ENCODE measurements around the gene HOXD10.

HOXD10 gene

DNA sequence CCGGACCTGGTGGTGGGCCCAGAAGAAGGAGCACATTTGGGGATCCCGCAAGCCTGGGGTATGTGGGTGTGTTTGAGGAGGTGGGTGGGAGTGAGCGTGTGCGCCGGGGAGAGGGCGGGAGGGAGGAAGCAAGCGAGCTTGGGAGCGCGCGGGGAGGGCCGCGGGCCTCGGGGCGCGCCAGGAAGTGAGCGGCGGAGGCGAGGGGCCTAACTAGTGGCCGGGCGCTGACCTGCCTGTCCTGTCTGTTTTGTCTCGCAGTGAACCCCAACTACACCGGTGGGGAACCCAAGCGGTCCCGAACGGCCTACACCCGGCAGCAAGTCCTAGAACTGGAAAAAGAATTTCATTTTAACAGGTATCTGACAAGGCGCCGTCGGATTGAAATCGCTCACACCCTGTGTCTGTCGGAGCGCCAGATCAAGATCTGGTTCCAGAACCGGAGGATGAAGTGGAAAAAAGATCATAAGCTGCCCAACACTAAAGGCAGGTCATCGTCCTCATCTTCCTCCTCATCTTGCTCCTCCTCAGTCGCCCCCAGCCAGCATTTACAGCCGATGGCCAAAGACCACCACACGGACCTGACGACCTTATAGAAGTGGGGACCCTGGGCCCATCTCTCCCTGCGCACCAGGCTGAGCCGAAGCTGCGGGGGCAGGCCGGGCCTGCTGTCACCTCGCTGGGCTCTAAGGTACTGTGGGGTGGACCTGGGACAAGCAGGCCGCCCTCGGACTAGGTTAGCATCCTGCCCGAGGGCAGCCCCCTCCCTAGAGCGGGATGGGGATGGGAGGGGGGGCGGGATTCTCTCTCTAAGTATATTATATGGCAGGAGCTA is 36.0 kb downstream of the HOXD10 start:
- DNase-seq = no peak

DNA sequence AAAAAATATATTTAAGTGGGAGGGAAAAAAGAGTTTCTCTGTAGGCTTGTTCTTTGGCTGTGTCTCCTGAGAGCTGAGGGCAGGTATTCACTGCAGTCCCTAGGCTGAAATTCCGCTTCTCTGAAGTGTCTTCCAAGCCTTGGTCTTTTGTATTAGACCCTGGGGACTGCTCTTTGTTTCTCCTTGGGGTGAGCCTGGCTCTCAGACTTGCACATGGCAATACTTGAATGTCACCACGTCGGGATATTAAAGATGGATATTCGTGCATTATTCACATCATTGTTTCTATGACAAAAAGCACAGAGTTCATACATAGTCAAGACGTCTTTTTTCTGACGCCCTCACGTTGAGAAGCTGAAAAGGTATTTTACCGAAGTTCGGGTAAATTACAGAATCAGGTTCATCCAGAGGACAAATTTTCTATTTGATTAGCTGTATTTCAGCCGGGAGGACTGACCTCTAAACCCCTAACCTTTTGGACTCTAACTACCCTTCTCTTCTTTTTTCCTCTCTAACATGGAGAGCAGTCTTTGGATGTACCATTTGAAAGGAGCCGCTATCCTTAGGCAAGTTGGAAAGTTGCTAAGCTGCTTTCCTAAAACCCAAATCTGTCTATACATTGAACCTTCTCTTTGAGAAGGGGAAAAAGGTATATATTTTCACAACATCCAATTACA is 38.1 kb downstream of the HOXD10 start:
- DNase-seq = no peak

GRCh38 chr2:176155356-176156044 is 38.9 kb downstream of the HOXD10 start:
- no peak for DNase-seq

DNA sequence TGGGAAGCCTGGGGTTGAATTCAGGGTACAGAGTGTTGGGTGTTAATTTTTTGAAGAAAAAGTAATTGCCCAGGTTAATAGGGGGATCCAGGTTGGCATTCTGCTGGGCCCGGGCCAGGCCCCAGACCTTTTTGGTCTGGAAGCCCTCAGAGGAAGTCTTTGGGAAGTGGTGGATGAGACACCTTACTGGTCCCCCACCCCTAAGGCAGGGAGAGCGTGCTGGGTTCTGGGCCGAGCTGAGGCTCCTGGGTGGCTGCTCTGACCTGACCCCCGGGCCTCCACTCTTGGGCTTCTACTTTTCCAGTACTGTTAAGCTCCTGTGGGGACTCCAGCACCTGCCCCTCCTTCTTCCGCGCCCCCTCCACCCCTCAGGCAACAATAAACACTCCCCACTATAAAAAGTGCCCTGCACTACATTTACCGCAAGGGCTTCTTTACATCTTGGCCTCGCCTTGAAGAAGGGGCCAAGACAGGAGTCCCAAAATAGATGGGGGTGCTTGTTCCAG is 39.8 kb downstream of the HOXD10 start:
- no peak for DNase-seq

- DNase-seq = no peak
Measured at GRCh38 chr2:176156807-176157498, 40.4 kb downstream of the HOXD10 start, which contains the start of gene HOXD3. Gene HOXD3, plus strand, starts transcription at chr2:176157307. Its CDS starts 11,808 bp downstream, at chr2:176169115.

GRCh38 chr2:176157499-176158185 is 41.1 kb downstream of the HOXD10 start:
- no peak for DNase-seq

DNA sequence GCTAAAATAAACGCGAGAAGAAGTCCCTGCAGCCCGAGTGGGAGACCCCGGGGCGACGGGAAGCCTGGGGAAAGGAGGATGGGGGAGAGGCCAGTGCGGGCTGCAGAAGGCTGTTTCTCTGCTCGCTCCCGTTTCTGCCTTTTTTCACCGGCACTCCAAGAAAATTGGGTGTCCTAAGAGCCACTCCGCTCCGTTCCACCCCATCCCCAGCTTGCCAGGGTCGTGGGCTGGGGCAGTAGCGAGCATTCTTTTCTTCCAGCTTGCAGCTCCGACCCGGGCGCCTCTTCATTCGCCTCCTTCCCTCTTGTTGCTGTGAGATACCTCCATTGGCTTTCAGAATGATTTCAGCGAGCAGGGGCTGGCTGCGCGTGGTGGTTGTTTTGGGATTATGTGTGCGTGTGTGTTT is 41.6 kb downstream of the HOXD10 start:
- no peak for DNase-seq

DNA sequence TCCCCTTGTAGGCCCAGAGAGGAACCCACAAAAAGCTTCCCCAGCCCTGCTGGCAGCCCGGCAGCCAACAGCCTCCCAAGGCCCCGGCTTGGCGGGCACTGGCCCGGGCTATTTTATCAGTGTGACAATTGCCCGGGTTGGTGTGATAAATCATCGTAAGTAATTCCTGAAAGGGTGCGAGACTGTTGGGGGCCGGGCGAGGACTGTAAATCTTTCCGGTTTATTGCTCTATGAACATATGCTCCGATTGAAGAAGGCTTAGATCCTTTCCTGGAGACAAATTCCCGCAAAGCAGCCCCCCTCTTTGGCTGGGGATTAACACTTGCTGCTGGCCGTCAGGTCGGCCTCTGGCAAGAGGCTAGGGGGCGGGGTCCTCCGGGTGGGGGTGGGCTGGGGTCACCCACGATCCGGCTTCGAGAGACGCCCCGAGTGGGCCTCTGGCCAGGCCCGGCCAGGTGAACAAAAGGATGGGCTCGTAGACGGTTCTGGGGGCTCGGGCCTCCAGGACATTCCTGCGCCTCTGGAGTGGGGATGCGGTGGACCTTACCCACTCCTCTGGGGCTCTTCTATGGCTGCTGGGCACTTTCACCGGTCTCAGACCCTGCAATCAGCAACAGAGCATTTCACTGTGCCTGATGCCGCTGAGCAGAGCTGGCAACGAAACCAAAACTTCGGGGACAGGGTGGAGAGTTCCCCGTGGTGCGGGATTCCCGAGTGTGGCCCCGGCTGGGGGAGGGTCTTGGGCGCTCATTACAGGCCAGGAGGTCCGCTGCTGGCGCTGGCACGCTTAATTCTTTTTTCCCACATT is 42.5 kb downstream of the HOXD10 start:
- DNase-seq = no peak

- no peak for DNase-seq
Measured at GRCh38 chr2:176159663-176160250, 43.2 kb downstream of the HOXD10 start.

DNA sequence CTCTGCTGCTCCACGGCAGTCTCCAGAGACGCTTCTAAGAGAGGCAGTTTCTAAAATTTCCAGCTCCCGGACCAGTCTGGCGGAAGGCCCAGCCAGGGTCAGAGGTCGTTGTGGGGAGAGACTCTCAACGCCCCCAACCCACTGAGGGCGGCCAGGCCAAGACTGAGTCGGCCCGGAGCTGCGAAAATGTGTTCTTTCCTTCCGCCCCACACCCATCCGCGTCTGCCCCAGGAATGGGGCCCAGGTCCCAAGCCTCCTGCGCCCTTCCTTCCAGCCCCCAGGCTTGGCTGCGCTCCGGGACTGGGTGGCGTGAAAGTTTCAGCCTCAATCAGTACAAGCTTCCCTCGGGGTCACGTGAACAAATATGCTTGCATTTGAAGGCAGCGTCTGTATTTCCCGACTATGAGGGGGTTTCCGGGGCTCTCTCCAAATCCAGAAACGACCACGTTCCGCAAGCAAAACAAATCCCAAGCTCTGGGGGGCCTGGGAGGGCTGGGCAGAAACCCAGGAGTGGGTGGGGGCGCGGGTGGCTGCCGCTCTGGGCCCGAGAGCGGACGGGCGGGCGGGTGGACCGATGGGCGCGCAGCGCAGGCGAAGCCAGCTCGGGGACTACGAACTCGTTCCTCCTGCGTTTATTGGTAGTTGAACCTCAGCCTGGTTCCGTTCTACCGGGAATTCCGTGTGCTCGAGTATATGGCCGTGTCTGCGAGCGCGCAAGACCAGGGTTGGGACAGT is 43.8 kb downstream of the HOXD10 start:
- no peak for DNase-seq

- no peak for DNase-seq
Measured at GRCh38 chr2:176160986-176161824, 44.6 kb downstream of the HOXD10 start.

GRCh38 chr2:176161825-176162626 is 45.4 kb downstream of the HOXD10 start:
- no peak for DNase-seq

DNA sequence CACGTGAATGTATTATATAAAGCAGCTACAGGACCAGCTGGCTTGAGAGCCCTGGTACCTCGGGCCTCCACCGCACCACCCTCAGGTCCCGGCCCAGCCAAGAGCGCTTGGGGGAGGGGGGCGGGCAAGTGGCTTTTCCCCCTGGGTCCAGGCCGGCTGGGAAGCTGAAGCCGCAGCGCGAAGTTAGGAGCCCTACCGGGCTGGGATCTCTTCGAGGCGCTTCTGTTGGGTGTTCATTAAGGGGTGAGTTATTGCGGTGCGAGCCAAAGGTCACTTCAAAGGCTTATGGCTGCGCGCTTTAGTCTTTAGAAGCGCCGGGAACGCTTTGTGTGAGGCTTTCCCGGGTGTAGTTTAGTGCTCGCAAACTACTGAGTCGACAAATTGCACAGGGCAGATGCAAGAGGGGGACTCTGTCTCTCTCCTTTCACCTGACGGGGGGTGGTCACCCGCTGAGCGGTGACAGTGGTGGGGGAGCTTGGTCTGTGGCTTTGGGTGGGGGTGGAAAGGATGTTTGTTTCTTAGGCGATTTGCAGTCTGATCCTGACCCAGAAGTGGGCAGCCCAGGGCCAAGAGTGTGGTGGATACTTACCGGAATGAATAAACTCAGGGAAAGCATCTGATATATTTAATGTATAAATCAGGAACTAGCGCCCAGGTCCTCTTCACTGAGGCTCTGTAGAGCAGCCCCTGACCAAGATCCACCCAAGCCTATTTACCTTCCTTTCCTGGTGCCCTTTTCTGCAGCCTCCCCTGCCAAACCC is 46.5 kb downstream of the HOXD10 start:
- no peak for DNase-seq

DNA sequence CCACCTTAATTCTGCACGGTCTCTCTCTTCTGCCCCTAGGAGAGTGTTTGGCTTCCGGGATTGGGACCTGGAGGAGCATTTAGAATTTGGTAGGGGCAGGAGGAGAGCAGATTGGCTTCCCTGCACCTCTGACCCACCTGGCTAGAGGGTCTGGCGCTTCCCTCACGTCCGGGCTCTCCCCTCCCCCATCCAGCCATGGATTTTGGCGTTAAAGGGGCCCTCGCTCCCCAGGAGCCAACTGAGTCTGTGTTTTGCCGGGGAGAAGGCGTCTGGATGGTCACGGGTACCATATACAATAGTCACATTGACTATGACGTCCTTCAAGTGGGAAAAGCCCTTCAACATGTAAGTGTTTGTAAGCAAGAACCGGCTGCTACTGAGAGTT is 47.1 kb downstream of the HOXD10 start:
- no peak for DNase-seq

DNA sequence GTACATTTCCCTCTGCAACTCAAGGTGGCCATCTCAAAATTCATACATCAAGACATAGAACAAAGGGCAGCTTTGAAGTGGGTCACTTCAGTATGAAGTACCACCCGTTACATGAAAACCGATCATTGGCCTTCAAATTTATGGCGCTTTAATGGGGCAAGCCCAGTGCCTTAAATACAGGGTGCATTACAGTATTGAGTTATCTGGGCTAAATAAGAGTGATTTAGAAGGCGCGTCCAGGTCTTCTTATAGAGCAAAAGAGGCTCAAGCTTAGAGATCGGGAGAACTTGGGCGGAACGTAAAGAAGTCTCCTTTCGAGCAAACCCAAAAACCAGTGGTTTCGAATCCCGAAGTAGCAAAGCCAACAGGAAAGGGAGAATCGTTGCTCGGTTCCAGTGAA is 47.6 kb downstream of the HOXD10 start:
- DNase-seq = no peak

DNA sequence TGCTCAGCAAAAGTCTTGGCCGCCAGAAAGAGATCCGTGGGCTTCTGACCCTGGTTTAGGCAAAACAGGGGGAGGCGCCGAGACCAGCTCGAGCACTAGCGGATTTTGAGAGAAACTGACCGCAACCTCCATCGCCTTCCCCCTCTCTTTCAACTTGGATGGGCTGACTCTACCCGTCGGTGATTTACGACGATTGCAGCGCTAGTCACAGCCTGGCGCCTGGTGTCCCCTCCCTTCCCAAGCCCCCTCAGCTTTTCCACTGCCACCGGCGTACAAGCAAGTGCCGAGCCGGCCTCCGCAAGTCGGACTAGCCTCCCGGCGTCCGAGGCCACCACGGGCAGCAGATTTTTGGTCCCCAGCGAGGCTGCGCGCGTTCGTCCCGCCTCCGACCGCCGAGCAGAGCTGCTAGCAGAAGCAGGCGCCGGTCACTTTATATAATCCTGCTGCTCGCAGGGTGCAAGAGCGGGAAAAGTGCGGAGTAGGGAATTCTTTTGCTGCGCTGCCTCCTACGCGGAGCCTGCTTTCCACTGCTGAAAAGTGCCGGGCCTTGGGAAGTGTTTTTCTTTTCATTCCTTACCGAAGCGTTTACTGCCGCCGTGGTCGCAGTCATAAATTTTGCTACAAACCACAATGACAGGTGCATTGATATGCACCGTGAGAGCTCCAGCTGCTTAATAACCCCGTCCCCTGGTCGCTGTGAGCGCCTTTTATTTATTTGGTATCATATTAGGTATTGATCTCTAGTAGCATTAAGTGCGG is 48.2 kb downstream of the HOXD10 start:
- no peak for DNase-seq
